HL-60/S4 (cell line): Measurements from ENCODE around the gene AMDHD2.

Source experiments
- in situ Hi-C: fragments of 300-500 bp; cut with MboI; formaldehyde crosslinking; loops from 2 replicates; pipeline ENCODE4 v1.14.3; 2022; ENCODE audit warnings: low sequenced_read_pairs

The AMDHD2 gene

DNA sequence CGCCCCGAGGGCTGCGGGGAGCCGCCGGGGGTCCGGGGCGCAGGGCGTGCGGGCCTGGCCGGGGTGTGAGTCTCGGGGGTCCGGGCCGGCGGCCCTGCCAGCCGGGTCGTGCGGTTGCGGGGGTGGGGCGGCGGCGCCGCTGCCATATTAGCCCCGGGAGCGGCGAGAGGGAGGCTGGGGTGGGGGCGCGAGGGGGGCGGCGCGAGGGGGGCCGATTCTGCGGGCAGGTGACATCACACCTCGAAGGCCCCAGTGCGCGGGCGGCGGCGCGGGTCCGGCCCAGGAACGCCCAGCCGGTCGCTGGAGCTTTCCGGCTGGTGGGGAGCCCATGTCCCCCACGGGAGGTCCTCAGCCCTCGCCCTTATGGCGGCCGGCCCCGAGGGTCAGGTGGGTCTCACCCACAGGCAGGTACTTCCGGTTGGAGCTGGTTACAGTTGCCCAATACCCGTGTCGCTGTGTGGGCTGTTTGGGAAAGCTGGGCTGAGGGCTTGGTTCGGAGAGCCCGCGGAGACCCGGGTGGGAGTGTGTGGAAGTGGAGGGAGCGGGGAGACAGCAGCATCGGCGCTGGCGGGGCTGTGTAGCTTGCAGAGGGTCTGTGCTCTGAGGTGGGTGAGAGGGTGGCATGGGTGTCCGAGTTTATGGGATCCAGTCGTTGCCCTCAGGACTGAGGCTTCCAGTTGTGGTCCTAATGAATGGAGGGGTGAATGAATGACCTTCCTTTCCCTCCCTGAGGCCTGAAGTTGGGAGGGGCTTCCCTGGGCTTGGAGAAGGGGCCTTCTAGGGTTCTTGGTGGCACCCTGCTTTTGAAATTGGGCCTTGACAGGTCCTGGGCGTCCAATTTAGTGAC lies 5.6 kb upstream of the AMDHD2 start:
- in situ Hi-C loops, result no loop called here

DNA sequence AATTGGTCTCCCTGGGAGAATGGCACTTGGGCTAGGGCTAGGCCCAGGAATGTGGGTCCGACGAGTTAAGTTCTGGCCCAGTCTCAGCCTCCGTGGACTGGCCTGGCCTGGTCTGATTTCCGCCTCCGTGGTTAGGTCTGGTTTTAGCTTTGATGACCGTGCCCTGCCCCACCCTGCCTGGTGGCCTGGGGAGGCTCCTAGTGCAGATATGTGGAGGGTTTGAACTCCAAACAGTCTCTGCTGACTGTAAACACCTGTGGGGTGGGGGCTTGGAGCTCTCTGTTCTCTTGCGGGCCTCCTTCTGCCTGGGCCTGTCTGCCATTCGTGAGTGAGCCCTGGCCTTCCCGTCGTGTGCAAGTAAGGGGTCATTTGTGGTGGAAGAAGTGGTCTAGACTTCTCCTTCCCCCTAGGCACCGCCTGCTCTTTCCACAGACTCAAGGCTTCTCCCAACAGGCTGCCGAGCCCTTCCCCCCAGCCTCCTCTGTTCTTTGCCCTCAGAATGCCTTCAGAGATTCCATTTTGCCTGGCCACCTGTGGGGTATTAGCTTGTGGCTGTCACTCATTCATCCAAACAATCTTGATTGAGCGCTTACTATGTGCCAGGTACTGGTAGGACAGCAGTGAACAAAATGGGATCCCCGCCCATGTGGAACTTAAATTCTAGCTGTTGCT lies 4.9 kb upstream of the AMDHD2 start:
- in situ Hi-C loops, result no loop called here

DNA sequence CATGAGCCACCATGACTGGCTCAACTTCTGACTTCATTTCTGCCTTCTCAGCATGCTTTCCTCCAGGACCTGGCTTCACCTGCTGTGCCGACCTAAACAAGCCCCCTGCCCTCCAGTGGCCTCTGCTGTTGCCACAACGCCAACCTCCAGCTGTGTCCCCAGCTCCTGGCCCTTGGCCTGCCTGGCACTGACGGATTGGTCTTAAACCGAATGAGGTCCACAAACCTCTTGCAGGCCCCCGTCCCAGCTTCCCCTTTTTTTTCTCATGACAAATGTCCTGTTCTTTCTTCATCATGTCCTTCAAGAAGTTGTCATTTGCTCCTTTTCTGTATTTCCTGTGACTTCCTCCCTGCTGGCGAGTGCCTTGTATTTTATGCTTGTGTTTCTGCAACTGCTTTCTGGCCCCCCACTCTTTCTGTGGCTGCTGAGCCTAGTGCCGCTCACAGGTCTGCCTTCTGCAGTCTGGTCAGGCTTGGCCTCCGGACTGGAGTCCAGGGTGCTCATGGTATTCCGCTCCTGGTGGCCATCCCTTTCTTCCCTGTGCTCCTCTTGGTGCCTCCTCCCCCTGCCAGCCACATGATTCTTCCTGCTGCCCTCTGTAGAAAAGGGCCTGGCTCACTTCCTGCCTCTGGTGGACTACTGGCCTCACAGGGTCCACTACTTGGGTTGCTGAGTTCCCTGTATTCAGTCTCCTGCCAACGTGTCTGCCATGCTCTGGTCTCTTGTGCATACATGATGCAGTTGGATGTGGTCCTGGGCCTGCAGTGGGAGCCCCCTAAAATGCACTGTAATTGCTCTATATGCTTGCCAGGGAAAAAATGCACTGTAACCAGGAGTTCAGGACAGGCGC lies 3.6 kb upstream of the AMDHD2 start:
- in situ Hi-C loops, result no loop called here

DNA sequence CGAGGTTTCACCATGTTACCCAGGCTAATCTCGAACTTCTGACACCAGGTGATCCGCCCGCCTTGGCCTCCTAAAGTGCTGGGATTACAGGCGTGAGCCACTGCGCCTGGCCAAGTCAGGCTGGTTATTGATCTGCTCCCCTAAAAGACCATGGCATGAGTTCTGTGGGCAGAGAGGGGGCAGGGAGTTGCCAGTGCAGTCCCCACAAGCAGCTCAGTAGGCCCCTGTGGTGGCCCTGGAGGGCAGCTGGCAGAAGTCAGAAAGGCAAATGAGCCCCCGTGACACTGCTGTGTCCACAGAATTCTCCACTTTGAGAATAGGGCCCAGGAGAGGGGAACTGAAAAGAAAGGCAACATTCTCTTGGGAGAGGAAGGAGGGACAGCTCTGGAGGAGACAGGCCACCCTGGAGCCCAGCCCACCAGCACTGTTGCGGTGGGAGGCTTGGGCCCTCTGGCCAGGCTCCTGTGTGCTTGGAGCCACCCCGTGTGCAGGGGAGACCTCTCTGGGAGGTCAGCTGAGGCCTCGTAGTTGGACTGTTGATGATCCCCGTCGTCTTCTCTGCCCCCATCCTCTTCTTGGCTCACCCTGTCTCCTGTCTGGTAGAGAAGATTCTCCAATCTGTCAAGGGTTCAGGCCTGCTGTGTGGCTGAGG lies 2.1 kb upstream of the AMDHD2 start:
- in situ Hi-C loops, result no loop called here

DNA sequence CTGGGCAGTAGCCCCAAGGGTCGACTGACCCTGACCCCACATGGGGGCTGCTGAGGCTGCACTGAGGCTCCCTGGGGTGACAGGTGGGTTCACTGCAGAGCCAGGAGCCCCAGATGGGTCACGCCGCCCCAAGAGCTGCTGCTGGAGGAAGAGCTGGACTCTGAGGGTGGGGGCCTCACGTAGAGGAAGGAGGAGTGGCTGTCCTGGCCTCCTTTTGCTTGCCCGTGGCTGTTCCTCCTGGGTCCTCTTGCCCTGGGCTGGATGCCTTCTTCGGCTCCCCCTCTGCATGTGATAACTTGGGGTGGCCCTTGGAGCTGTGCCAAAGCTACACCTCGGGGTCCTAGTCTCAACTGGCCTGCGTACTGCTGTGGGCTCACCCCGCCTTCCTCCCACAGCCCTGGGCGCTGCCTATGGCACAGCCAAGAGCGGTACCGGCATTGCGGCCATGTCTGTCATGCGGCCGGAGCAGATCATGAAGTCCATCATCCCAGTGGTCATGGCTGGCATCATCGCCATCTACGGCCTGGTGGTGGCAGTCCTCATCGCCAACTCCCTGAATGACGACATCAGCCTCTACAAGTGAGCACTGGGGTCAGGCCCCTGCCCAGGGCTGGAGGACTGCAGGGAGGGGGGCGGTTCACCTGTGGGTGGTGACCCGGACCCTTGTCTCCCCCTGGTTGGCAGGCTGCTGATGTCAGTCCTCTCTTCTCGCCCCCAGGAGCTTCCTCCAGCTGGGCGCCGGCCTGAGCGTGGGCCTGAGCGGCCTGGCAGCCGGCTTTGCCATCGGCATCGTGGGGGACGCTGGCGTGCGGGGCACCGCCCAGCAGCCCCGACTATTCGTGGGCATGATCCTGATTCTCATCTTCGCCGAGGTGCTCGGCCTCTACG lies 1.1 kb upstream of the AMDHD2 start:
- in situ Hi-C loops, result no loop called here

DNA sequence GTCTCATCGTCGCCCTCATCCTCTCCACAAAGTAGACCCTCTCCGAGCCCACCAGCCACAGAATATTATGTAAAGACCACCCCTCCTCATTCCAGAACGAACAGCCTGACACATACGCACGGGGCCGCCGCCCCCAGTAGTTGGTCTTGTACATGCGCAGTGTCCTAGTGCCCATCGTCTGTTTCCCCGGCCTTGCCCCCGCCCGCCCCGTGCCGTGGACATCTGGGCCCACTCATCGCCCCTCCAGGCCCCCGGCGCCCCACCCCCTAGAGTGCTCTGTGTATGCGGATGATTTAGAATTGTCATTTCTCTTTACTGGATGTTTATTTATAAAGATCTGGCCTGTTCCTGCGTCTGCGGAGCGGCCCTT lies 475 bp upstream of the AMDHD2 start:
- in situ Hi-C loops, result no loop called here

DNA sequence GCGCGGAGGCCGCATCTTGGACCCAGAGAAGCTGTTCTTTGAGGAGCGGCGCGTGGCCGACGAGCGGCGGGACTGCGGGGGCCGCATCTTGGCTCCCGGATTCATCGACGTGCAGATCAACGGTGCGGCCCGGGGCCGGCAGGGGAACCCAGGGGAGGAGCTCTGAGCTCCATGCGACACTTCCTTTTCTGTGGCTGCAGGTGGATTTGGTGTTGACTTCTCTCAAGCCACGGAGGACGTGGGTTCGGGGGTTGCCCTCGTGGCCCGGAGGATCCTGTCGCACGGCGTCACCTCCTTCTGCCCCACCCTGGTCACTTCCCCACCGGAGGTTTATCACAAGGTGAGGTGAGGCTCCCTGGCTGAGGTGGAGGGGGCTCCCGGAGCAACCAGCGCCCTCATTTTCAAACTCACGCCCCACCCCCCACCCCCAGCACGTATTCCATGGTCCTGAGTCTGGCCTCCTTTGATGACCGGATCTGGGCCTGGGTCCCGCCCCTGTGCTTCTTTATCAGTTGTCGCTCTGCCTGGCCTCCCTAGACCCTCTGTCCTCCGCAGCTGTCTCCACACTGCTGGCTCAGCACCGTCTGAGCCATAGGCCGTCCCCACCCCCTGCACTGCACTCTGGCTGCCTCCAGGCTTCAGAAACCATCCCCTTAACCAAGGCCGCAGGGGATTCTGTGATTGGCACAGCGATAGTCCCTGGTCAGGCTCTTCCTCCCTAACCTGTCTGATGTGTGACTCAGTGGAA lies 787 bp downstream of the AMDHD2 start:
- in situ Hi-C loops, result no loop called here

DNA sequence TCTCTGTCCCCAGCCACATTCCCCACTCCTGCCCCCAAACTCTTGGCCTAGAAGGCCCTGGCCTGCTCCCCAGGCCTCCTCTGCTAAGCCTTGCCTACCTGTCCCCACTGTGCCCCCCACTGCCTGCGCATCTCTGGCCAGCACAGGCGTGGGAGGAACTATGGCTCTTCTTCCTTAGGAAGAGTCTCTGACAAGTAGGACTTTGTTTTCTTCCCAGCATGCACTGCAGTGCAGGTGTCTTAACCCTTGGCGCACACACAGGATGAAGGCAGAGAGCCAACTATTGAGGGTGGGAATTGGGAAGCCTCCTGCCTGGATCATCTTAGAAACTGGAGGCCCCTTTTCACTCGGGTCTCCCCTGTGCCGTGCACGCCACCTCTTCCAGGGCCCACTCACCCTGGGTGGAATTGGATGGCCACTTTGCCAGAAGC lies 3.6 kb downstream of the AMDHD2 start:
- in situ Hi-C loops, result no loop called here

DNA sequence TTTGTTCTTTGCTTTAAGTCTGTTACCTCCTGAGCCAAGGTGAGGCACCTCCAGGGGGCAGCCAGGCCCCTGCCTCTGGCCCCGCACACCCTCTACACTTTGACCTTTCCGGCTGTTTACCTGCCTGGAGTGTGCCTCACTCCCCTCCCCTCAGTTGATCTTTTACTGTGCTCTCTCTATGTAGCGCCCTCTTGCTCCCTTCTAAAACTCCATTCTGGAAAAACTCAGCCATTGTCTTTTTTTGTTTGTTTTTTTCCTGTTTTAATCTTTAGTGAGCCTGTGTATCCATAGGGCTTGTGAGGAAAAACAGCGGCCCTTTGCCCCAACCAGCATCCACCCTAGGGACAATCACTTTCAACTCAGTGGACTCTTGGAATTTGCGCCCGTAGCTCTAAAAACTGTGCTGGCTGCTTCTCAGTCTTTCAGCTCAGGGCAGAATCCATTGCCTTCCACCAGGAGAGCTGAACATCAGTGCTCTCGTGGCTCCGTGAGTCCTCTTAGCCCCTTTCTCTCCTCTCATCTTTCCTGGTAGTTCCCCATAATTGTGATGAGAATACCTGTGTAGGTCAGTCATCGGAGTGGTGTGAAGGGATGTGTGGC lies 4.3 kb downstream of the AMDHD2 start:
- in situ Hi-C loops, result no loop called here

DNA sequence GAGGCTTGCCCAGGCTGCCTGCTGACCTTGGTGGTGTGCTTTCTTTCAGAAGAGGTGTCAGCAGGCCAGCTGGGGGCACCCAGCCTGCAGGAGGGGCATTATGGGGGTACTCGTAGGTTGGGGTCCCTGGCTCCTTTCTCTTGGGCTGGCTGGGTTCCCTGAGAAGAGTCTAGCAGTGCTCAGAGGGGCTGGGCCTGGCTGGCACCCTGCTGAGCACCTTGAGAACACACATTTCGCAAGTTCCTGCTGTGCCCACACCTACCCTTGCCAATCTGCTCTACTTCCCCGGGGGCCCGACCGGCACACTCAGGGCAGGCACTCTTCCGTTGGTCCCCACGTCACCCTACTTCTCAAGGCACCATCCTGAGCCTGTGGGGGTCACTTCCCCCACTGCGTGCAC lies 6.0 kb downstream of the AMDHD2 start:
- in situ Hi-C loops, result no loop called here

DNA sequence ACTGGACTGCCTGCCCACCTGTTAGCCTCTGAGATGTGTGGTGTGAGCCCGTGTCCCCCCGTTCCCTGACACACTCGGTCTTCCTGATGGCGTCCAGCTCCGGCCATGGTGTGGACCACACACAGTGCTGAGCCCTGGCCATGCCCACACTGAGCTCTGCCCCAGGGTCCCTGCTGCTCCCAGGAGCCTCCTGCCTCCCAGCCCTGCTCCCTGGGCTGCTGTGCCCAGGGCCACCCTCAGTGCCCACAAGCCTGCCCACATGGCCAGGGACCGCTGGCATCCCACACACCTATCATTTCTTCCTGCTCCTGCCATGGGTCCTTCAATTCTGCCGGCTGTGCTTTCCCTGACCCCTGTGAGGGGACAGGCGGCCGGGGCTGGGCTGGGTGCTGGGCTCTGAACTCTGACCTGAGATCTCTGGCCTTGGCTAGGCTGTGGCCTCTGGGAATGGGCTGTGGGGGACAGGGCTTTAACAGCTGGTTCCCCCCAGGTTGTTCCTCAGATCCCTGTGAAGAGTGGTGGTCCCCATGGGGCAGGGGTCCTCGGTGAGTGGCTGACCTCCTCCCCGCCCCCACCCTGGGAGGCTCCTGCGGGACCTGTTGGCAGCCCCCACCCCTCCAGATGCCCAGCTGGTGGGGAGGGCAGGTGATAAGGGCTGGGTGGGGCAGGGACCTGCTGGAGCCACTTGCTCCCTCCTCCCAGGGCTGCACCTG lies 7.1 kb downstream of the AMDHD2 start:
- in situ Hi-C loops, result no loop called here

DNA sequence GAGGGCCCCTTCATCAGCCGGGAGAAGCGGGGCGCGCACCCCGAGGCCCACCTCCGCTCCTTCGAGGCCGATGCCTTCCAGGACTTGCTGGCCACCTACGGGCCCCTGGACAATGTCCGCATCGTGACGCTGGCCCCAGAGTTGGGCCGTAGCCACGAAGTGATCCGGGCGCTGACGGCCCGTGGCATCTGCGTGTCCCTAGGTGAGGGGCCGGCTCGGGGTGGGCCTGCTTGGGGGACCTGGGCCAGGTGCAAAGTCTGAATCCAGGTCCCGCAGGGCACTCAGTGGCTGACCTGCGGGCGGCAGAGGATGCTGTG lies 7.6 kb downstream of the AMDHD2 start:
- in situ Hi-C loops, result no loop called here

DNA sequence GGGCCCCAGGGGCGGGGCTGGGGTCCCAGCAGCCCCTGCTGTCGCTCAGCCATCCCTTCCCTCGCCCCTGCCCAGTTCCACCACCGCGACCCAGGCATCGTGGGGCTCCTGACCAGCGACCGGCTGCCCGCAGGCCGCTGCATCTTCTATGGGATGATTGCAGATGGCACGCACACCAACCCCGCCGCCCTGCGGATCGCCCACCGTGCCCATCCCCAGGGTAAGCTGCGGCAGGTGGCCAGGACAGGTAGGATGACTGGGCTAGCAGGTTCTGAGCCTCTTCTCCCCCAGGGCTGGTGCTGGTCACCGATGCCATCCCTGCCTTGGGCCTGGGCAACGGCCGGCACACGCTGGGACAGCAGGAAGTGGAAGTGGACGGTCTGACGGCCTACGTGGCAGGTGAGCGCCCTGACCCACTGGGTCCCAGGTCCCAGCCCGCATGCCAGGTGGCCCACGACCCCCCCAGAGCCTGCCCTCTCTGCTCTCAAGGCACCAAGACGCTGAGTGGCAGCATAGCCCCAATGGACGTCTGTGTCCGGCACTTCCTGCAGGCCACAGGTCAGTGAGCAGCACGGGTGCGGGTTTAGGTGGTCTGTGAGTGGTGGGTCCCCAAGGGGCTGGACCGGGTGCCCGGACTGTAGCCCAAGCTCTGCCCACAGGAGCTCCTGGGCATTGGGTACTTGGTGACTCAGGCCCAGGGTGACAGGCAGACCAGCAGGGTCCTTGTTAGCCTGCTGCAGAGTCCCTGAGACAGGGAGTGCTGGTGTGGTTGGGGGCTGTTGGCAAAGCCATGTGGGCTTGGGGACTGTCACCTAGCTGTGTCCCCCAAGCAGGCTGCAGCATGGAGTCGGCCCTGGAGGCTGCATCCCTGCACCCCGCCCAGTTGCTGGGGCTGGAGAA lies 8.2 kb downstream of the AMDHD2 start:
- in situ Hi-C loops, result no loop called here

DNA sequence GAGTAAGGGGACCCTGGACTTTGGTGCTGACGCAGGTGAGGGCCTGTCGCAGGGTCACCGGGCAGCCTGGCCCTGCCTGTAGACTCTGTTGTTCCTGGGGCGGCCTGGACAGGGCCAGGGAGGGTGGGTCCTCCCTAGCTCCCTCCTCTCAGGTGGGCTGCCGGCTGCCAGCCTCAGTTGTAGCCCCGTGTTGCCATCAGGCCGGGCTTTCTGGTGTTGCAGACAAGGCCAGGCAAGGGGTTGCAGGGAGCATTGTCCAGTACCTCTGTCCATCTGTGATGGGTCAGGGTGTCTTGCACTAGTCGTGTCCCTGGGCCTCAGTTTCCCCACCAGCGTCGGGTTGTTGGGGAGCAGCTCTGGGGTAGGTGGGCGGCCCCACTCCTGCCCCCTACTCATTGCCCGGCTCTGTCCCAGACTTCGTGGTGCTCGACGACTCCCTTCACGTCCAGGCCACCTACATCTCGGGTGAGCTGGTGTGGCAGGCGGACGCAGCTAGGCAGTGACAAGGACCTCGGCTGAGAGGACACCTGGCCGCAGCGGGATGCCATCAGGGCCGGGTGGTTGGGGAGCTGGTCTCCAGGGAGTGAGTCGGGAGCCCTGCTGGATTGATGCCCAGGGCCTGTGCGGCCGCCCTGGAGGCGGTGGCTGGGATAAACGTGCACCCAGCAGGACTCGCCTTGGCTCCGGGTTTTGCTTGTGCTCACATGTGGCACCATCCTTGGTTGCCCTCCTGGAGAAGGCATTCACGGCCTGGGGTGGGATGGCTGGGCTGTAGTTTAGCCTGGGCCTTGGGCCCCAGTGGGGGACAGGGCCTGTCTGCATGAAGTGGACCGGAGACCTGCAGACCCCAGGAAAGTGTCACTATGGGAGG lies 9.1 kb downstream of the AMDHD2 start:
- in situ Hi-C loops, result no loop called here

DNA sequence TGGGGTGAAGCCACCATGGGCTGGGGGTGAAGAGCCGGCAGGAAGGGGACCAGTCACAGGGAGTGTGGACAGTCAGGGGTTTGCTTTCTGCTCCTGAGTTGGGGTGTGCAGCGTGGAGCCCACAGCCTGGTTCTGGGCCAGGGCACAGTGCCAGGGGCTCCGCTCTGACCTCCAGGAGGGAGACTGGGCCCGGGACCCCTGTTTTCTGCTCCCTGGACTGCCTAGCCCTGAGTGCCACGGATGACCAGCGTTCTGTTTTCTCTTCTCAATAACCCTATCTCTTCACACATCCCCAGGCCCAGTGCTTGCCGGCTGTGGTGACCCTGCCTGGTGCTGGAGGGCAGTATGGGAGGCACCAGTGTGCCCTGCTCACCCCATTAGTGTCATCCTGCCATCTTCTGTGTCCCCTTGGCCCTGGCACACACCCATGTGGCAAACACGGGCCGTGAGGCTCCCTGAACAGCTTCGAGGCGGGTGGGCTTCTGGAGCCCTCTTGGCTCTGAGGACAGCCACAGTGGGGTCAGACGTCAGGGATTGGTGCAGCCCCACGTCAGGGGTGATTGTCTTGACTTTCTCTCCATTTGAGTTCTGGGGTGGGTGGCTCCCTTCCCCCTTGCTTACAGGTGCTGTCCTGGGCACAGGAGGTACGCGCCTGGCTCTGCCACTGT lies 9.9 kb downstream of the AMDHD2 start:
- in situ Hi-C loops, result no loop called here
